Frontal cortex (tissue), 4 donors: ENCODE data around the gene OR6C65. TPM values are rescaled to one million over a fixed set of nuclear protein-coding genes. Genes with fewer than 3 reads are reported as not detected.

Experiments
- DNase-seq, 2 donors: peaks; one replicate each; pipeline ENCODE4 v3.0.0; 2012; ENCODE audit warnings: low spot score in 2 of 2
- FAIRE-seq: peaks from 2 replicates; lab custom pipeline; 2012; peaks lifted over from hg19 to GRCh38; lab: Jason Lieb, UNC
- total RNA-seq: library from RNA; depleted of rRNA; stranded (reverse); fragments of >200 nt; gene quantifications from one replicate; pipeline ENCODE4 v1.2.3, GENCODE V29; 2014
- donor health status: control.
- donor health status: control.
- donor health status: control.

The OR6C65 gene
- total RNA-seq, 1 donor from 2014 or later = not detected

- DNase-seq (no peak), FAIRE-seq (no peak)
These were observed 43.4 kb downstream of the OR6C65 start, which contains the start of gene OR6C2 for GRCh38 chr12:55443776-55444175. Gene OR6C2 (plus strand): TSS chr12:55444076. CDS start chr12:55452214, 8,138 bp downstream.

DNA sequence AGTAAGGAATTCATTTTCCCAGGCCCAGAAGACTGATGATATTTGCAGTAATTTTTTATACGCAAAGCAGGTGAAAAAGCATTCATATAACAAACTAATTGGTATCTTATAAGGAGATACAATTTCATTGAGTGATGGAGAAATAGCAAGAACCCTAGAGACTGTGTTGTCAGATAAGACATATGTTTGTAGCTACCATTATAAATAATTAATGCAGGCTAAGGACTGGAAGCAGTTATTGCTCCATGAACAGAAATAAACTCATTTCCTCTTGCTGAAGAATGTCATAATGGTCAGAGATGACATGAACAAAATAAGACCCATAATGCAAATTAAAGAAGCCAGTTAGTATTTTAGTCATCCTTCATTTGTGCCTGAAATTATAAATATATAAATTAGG, 45.0 kb downstream of the OR6C65 start:
- FAIRE-seq (no peak), DNase-seq (no peak)

DNA sequence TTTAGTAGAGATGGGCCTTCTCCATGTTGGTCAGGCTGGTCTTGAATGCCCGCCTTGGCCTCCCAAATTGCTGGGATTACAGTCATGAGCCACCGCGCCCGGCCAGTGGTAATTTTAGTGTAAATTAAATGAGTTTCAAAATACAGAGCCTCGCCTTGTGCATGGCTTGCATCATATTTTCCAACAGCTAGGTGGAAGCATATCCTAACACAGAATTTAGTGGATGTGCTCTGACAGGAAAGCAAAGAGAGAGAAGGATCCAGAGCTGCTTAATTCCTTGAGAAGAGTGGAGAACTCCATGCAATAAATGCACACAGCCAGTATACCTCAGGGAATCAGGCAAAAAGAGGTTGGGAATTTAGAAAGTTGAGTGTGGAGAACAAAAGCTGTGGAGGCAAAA, 46.0 kb downstream of the OR6C65 start:
- DNase-seq = no peak
- no peak for FAIRE-seq

DNA sequence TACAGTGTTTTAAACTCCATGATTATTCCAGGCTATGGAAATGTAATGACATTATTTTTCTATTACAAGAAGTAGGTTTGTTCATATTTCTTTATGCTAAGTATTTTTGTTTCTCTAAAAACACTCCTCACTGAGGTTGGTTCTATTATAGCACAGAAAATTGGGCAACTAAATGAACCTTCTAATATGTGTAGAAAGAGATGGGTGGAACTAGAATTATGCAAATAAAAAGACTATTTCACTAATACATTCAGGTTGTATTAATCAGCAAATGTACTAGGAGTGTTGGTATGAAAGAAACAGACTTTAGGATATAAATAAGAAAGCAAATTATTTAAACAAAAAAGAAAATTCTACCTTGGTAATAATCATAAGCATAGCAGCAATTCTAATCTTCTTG, 48.5 kb downstream of the OR6C65 start:
- no peak for FAIRE-seq
- DNase-seq = no peak

Other genes starting within 250 kb of the OR6C65 start
- gene OR10A7, start 179.5 kb upstream of the OR6C65 start, total RNA-seq = not detected
- not detected for gene OR6C74, start 155.9 kb upstream of the OR6C65 start, total RNA-seq
- gene OR6C6, start 104.0 kb upstream of the OR6C65 start, total RNA-seq = not detected
- not detected for gene OR6C1, start 86.2 kb upstream of the OR6C65 start, total RNA-seq
- not detected for gene OR6C3, start 69.8 kb upstream of the OR6C65 start, total RNA-seq
- gene OR6C75, start 37.6 kb upstream of the OR6C65 start, total RNA-seq = not detected
- not detected for gene OR6C76, start 25.7 kb downstream of the OR6C65 start, total RNA-seq
- gene OR6C2, start 43.5 kb downstream of the OR6C65 start, total RNA-seq = not detected
- gene OR6C70, start 69.6 kb downstream of the OR6C65 start, total RNA-seq = not detected
- not detected for gene OR6C68, start 91.8 kb downstream of the OR6C65 start, total RNA-seq
- not detected for gene OR6C4, start 149.1 kb downstream of the OR6C65 start, total RNA-seq
- not detected for gene OR2AP1, start 171.9 kb downstream of the OR6C65 start, total RNA-seq
- gene OR10P1, start 236.4 kb downstream of the OR6C65 start, total RNA-seq = not detected